ENCODE results near the gene MLN. TPM values are rescaled to one million over a fixed set of nuclear protein-coding genes. Genes with fewer than 3 reads are reported as not detected.
A peak's percentile ranks its signal among the peaks of the same experiment; 100 is the strongest.

MLN gene
- polyA plus RNA-seq, 1 of the 3 experiments (the other 2 are of a cell fraction): not detected

DNA sequence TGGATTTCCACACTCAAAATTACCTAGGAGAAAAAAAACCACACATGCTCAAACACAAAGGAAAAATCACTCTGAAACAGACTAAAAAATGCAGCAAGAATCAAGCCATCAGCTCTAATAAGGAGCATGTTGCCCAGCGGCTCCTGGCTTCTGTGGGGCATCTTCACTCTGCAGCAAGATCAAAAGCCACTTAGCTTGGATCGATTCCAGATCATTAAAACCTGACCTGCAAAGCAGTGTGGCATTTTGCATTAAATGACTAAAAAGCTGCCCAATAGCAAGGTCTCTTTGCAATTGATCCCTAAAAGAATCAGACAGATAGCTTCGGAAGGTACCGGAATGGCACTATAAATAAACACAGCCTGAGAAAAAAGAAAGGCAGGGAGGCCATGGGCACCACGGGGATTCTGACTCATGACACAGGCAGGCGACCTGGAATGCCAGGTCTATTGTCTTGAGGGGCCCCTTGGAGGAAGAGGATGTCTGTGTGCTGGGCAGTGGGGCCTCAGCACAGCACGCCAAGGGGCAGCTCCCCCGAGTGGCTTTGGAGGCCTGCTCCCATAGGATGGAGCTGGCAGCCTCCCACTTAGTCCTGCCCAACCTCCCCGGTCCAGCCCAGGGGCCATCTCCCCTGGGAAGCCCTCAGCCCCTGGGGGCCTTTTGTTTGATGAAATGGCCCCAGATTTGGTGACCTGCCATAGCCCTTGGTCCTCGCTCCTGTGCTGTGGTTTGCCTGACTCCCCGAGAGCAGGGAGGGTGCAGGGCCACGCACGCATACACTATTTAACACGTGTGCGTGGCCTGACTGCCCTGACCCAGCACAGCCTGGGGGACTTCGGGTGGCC lies 22.4 kb downstream of the MLN start (continued):
- TF ChIP-seq, protein P1, sequence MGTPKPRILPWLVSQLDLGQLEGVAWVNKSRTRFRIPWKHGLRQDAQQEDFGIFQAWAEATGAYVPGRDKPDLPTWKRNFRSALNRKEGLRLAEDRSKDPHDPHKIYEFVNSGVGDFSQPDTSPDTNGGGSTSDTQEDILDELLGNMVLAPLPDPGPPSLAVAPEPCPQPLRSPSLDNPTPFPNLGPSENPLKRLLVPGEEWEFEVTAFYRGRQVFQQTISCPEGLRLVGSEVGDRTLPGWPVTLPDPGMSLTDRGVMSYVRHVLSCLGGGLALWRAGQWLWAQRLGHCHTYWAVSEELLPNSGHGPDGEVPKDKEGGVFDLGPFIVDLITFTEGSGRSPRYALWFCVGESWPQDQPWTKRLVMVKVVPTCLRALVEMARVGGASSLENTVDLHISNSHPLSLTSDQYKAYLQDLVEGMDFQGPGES (IDR thresholded peaks at IDR 0.05; ENCODE audit: low read depth, low read length): no peak
- TF ChIP-seq, protein P2, sequence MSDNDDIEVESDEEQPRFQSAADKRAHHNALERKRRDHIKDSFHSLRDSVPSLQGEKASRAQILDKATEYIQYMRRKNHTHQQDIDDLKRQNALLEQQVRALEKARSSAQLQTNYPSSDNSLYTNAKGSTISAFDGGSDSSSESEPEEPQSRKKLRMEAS (IDR thresholded peaks at IDR 0.05; ENCODE audit: low read depth): 0 out of 2 replicates have a peak, but pooled peaks have one; percentile 34
- TF ChIP-seq ELF1 (IDR thresholded peaks at IDR 0.05) (no peak), RCOR1 (IDR thresholded peaks at IDR 0.05; ENCODE audit: low read length) (no peak), EZH2phosphoT487 (IDR thresholded peaks at IDR 0.05; ENCODE audit: borderline replicate concordance, low read depth) (no peak), RFX5 (IDR thresholded peaks at IDR 0.05; ENCODE audit: low read length) (no peak), USF1 (IDR thresholded peaks at IDR 0.05; ENCODE audit: borderline replicate concordance, low read depth) (no peak), FOSL2 (IDR thresholded peaks at IDR 0.05; ENCODE audit: borderline replicate concordance, low read depth) (peak; percentile 78), RAD21 (IDR thresholded peaks at IDR 0.05; ENCODE audit: low read length) (no peak), RXRA (IDR thresholded peaks at IDR 0.05; ENCODE audit: borderline replicate concordance, low read depth) (no peak), NFIC (IDR thresholded peaks at IDR 0.05; ENCODE audit: borderline replicate concordance) (peak; percentile 53), FOXM1 (IDR thresholded peaks at IDR 0.05; ENCODE audit: low read depth) (no peak), MEF2A (IDR thresholded peaks at IDR 0.05; ENCODE audit: borderline replicate concordance, low read depth) (peak; percentile 53; the same call in 1 of the 2 replicates), TAF1 (IDR thresholded peaks at IDR 0.05; ENCODE audit: borderline replicate concordance, low read depth, low read length) (no peak), GABPA (IDR thresholded peaks at IDR 0.05; ENCODE audit: low read depth) (no peak)
- TF ChIP-seq, protein P3, sequence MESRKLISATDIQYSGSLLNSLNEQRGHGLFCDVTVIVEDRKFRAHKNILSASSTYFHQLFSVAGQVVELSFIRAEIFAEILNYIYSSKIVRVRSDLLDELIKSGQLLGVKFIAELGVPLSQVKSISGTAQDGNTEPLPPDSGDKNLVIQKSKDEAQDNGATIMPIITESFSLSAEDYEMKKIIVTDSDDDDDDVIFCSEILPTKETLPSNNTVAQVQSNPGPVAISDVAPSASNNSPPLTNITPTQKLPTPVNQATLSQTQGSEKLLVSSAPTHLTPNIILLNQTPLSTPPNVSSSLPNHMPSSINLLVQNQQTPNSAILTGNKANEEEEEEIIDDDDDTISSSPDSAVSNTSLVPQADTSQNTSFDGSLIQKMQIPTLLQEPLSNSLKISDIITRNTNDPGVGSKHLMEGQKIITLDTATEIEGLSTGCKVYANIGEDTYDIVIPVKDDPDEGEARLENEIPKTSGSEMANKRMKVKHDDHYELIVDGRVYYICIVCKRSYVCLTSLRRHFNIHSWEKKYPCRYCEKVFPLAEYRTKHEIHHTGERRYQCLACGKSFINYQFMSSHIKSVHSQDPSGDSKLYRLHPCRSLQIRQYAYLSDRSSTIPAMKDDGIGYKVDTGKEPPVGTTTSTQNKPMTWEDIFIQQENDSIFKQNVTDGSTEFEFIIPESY (IDR thresholded peaks at IDR 0.05; ENCODE audit: borderline replicate concordance, low read depth): no peak
- TF ChIP-seq, protein P4, sequence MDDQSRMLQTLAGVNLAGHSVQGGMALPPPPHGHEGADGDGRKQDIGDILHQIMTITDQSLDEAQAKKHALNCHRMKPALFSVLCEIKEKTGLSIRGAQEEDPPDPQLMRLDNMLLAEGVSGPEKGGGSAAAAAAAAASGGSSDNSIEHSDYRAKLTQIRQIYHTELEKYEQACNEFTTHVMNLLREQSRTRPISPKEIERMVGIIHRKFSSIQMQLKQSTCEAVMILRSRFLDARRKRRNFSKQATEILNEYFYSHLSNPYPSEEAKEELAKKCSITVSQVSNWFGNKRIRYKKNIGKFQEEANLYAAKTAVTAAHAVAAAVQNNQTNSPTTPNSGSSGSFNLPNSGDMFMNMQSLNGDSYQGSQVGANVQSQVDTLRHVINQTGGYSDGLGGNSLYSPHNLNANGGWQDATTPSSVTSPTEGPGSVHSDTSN (IDR thresholded peaks at IDR 0.05): peak; percentile 14; the same call in 1 of the 2 replicates
- TF ChIP-seq, protein P5, sequence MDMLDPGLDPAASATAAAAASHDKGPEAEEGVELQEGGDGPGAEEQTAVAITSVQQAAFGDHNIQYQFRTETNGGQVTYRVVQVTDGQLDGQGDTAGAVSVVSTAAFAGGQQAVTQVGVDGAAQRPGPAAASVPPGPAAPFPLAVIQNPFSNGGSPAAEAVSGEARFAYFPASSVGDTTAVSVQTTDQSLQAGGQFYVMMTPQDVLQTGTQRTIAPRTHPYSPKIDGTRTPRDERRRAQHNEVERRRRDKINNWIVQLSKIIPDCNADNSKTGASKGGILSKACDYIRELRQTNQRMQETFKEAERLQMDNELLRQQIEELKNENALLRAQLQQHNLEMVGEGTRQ (IDR thresholded peaks at IDR 0.05; ENCODE audit: borderline replicate concordance, low read depth, low read length): no peak

All from SK-N-SH (cell line).